GM19238 (cell line): ENCODE data around the gene SPINT3.

ENCODE experiments used
- DNase-seq: peaks from one replicate; pipeline ENCODE4 v3.0.0; 2011; ENCODE audit warnings: low spot score; ENCODE audit not compliant: insufficient read length

The SPINT3 gene

DNA sequence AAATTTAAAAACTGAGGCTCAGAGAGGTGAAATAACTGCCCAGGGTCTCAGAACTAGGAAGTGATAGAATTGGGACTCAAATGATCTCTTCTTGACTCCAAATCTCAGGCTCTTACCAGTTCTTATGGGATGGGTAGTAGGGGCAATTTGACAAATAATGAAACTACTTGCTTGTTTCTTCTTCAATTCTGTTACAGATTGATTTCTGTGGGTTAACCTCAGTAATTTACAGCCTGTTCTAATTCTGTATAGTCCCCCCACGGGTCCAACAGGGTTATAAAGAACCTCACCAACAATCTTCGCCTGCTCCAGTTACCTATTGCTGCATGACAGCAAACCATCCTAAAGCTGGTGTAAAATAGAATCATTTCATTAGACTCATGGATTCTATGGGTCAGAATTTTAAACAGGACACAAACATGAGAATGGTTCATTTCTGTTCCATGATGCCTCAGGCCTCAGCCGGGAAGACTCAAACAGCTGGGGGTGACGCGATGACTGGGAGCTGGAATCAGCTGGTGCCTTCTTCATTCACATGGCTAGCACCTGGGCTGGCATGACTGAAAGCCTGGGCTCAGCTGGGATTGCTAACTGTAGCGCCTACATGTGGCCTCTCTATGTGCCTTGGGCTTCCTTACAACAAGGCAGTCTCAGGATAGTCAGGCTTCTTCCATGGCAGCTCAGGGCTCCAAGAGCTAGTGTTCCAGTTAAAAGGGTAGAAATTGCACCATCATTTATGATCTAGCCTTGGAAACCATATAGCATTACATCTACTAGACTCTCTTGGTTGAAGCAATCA is 52.5 kb downstream of the SPINT3 start:
- DNase-seq = no peak
